HepG2 (cell line): ENCODE measurements around the gene CLBA1. TPM values are rescaled to one million over a fixed set of nuclear protein-coding genes. Genes with fewer than 3 reads are reported as not detected.

Source experiments
- ASH2L ChIP-seq: fragments of 300-600, 200-600 bp; sonication (generic); IDR thresholded peaks from 2 replicates; pipeline ENCODE4 v1.7.0; 2017; ENCODE audit warnings: low read depth, mild to moderate bottlenecking, moderate library complexity, mixed read lengths, low read length; ENCODE audit not compliant: insufficient read length
- ATF3 ChIP-seq: sonication (generic); formaldehyde crosslinking; IDR thresholded peaks from 2 replicates; pipeline ENCODE4 v1.4.0; 2020; ENCODE audit warnings: missing genetic modification reagents
- BATF2 ChIP-seq: sonication (generic); formaldehyde crosslinking; IDR thresholded peaks from 2 replicates; pipeline ENCODE4 v1.8.0; 2022; ENCODE audit warnings: mild to moderate bottlenecking, missing genetic modification reagents, moderate library complexity
- CREB3 ChIP-seq: sonication (generic); formaldehyde crosslinking; IDR thresholded peaks from 2 replicates; pipeline ENCODE4 v1.5.0; 2020; ENCODE audit warnings: missing genetic modification reagents
- DNMT3B ChIP-seq: conservative IDR thresholded peaks from 2 replicates; pipeline ENCODE4 v1.6.1; 2016; ENCODE audit warnings: missing biosample characterization, control low read depth
- FOXK1 ChIP-seq: sonication (generic); formaldehyde crosslinking; IDR thresholded peaks from 2 replicates; pipeline ENCODE4 v1.4.0; 2020; ENCODE audit warnings: low read depth, missing genetic modification reagents, borderline replicate concordance
- MAFF ChIP-seq: IDR thresholded peaks from 2 replicates; pipeline ENCODE4 v1.6.1; 2011; ENCODE audit warnings: low read depth, low read length, improper control_type of control experiment
- MBNL3 ChIP-seq: fragments of 250-450 bp; sonication (Bioruptor Pico); conservative IDR thresholded peaks from 2 replicates; pipeline ENCODE4 v1.8.0; 2022; ENCODE audit warnings: mild to moderate bottlenecking, inconsistent platforms
- MIXL1 ChIP-seq: IDR thresholded peaks from 2 replicates; pipeline ENCODE4 v1.6.1; 2016
- MXD1 ChIP-seq: sonication (generic); formaldehyde crosslinking; IDR thresholded peaks from 2 replicates; pipeline ENCODE4 v1.4.0; 2020; ENCODE audit warnings: mild to moderate bottlenecking, missing genetic modification reagents
- NPAS2 ChIP-seq: sonication (generic); formaldehyde crosslinking; IDR thresholded peaks from 2 replicates; pipeline ENCODE4 v1.8.0; 2022; ENCODE audit warnings: mild to moderate bottlenecking, missing genetic modification reagents, borderline replicate concordance
- RARA ChIP-seq: IDR thresholded peaks from 2 replicates; pipeline ENCODE4 v1.6.1; 2016; ENCODE audit warnings: missing genetic modification reagents, missing compliant biosample characterization
- RERE ChIP-seq: IDR thresholded peaks from 2 replicates; pipeline ENCODE4 v1.6.1; 2016; ENCODE audit warnings: low read depth, missing genetic modification reagents, missing compliant biosample characterization
- SMAD3 ChIP-seq: sonication (generic); formaldehyde crosslinking; IDR thresholded peaks from 2 replicates; pipeline ENCODE4 v1.4.0; 2020; ENCODE audit warnings: missing genetic modification reagents
- TERF1 ChIP-seq: sonication (generic); formaldehyde crosslinking; IDR thresholded peaks from 2 replicates; pipeline ENCODE4 v1.8.0; 2022; ENCODE audit warnings: mild to moderate bottlenecking, missing genetic modification reagents, moderate library complexity
- TMF1 ChIP-seq: sonication (generic); formaldehyde crosslinking; IDR thresholded peaks from 2 replicates; pipeline ENCODE4 v1.8.1; 2022; ENCODE audit warnings: low read depth, missing genetic modification reagents
- ZFP37 ChIP-seq: sonication (generic); formaldehyde crosslinking; IDR thresholded peaks from 2 replicates; pipeline ENCODE4 v1.4.0; 2020; ENCODE audit warnings: missing genetic modification reagents, borderline replicate concordance
- ZFYVE20 ChIP-seq: sonication (generic); formaldehyde crosslinking; IDR thresholded peaks from 2 replicates; pipeline ENCODE4 v1.8.0; 2023; ENCODE audit warnings: low read depth, mild to moderate bottlenecking, moderate library complexity, missing genetic modification reagents, borderline replicate concordance
- ZSCAN25 ChIP-seq: sonication (generic); formaldehyde crosslinking; IDR thresholded peaks from 2 replicates; pipeline ENCODE4 v1.8.0; 2022; ENCODE audit warnings: mild to moderate bottlenecking, missing genetic modification reagents
- ZSCAN9 ChIP-seq: IDR thresholded peaks from 2 replicates; pipeline ENCODE4 v1.6.1; 2016; ENCODE audit warnings: borderline replicate concordance
- polyA plus RNA-seq, 8 experiments: library from polyadenylated mRNA; depleted of rRNA in 3 of 8; stranded (reverse) in 7 of 8; unstranded in 1 of 8; fragments of >200 nt; fragmentation: Illumina TruSeq in 4 of 8; extraction: Trizol in 4 of 8; gene quantifications; 2 replicates each; pipeline versions ENCODE4 v1.2.1 to v1.2.3, GENCODE V29; 2011 to 2016; ENCODE audit warnings: low read depth in 4 of 8, missing spikeins in 1 of 8, mixed read lengths in 1 of 8; ENCODE audit not compliant: insufficient read depth in 1 of 8
- total RNA-seq, 5 experiments: library from RNA; depleted of rRNA; stranded (reverse); fragments of >200 nt; fragmentation: Illumina TruSeq; extraction: Trizol; gene quantifications; 2 replicates each; pipeline ENCODE4 v1.2.3, GENCODE V29; 2016; ENCODE audit warnings: low read depth in 1 of 5

Gene CLBA1
- total and polyA plus RNA-seq, 2 of the 13 experiments (the other 11 are each of a cell fraction or from before 2014, with no cell fraction given): 1.2 to 1.4 TPM

- TF ChIP-seq ASH2L (no peak), SMAD3 (no peak), TMF1 (CRISPR knock-in tag) (no peak), MIXL1 (CRISPR knock-in tag) (no peak), ZFYVE20 (no peak), MXD1 (no peak), MBNL3 (CRISPR knock-in tag) (no peak), ATF3 (CRISPR knock-in tag) (no peak), ZSCAN25 (CRISPR knock-in tag) (peak; percentile 93), TERF1 (no peak), ZFP37 (CRISPR knock-in tag) (no peak), DNMT3B (CRISPR knock-in tag) (no peak), BATF2 (no peak), ZSCAN9 (CRISPR knock-in tag) (no peak), FOXK1 (CRISPR knock-in tag) (no peak), RERE (CRISPR knock-in tag) (no peak), CREB3 (CRISPR knock-in tag) (no peak), MAFF (no peak), RARA (CRISPR knock-in tag) (no peak), NPAS2 (CRISPR knock-in tag) (no peak)
These were observed 9.2 kb upstream of the CLBA1 start (continued) for GRCh38 chr14:104976198-104977007.
